GM23338 (cell line): ENCODE results near the gene SHC4.

ENCODE experiments used
- CREB1 ChIP-seq: fragments of 250-450 bp; sonication (Bioruptor Pico); IDR thresholded peaks from 2 replicates; pipeline ENCODE4 v1.5.0; 2020; ENCODE audit warnings: low read depth, mild to moderate bottlenecking, moderate library complexity
- EZH2 ChIP-seq: fragments of 200-600 bp; sonication (generic); IDR thresholded peaks from one replicate; pipeline ENCODE4 v1.8.0; 2017; ENCODE audit warnings: antibody characterized with exemption, mild to moderate bottlenecking, low read depth; ENCODE audit not compliant: unreplicated experiment
- EZH2phosphoT487 ChIP-seq: fragments of 200-600 bp; sonication (generic); IDR thresholded peaks from one replicate; pipeline ENCODE4 v1.8.1; 2018; ENCODE audit warnings: antibody characterized with exemption; ENCODE audit not compliant: unreplicated experiment
- JUNB ChIP-seq: IDR thresholded peaks from one replicate; pipeline ENCODE4 v1.6.1; 2016; ENCODE audit warnings: antibody characterized with exemption; ENCODE audit not compliant: unreplicated experiment
- NANOG ChIP-seq: IDR thresholded peaks from 2 replicates; pipeline ENCODE4 v1.6.1; 2016; ENCODE audit warnings: antibody characterized with exemption, borderline replicate concordance
- POLR2AphosphoS5 ChIP-seq: IDR thresholded peaks from 2 replicates; pipeline ENCODE4 v1.6.1; 2016; ENCODE audit warnings: antibody characterized with exemption, low read depth
- STAT1 ChIP-seq: IDR thresholded peaks from one replicate; pipeline ENCODE4 v1.6.1; 2016; ENCODE audit warnings: antibody characterized with exemption; ENCODE audit not compliant: unreplicated experiment
- TF ChIP-seq, protein P1 (sequence below), 2 experiments: fragments of 200-600 bp in 1 of 2; sonication (generic) in 1 of 2; conservative IDR thresholded peaks; 2 replicates each; pipeline versions ENCODE4 v1.5.1 to v1.6.1; 2016 to 2017; ENCODE audit warnings: antibody characterized with exemption in 2 of 2, low read depth in 2 of 2, mild to moderate bottlenecking in 2 of 2, moderate library complexity in 1 of 2
- TF ChIP-seq, protein P2 (sequence below): IDR thresholded peaks from one replicate; pipeline ENCODE4 v1.6.1; 2018; ENCODE audit warnings: antibody characterized with exemption; ENCODE audit not compliant: unreplicated experiment
- TF ChIP-seq, protein P3 (sequence below): fragments of 250-450 bp; sonication (Bioruptor Pico); IDR thresholded peaks from 2 replicates; pipeline ENCODE4 v1.5.0; 2020; ENCODE audit warnings: mild to moderate bottlenecking, moderate library complexity

DNA sequence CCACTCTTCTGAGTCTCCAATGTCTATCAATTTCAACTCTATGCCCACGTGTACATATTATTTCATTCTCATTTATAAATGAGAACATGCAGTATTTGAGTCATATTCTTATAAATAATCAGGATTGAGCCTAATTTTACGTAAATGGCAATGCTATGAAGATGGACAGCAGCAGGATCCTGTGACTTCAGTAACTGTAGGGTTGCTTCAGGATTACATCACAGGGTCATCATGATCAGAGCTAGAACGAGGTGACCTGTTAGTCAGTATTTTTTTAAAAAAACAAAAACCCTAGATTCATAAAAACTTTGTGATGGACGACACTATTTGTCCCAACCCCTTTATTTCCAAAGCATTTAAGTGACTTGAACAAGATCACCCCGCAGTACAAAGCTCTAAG lies 21.8 kb downstream of the SHC4 start:
- TF ChIP-seq NANOG (no peak), POLR2AphosphoS5 (no peak), JUNB (no peak), EZH2 (no peak), CREB1 (CRISPR knock-in tag) (no peak), STAT1 (no peak), EZH2phosphoT487 (no peak)
- TF ChIP-seq, protein P1, sequence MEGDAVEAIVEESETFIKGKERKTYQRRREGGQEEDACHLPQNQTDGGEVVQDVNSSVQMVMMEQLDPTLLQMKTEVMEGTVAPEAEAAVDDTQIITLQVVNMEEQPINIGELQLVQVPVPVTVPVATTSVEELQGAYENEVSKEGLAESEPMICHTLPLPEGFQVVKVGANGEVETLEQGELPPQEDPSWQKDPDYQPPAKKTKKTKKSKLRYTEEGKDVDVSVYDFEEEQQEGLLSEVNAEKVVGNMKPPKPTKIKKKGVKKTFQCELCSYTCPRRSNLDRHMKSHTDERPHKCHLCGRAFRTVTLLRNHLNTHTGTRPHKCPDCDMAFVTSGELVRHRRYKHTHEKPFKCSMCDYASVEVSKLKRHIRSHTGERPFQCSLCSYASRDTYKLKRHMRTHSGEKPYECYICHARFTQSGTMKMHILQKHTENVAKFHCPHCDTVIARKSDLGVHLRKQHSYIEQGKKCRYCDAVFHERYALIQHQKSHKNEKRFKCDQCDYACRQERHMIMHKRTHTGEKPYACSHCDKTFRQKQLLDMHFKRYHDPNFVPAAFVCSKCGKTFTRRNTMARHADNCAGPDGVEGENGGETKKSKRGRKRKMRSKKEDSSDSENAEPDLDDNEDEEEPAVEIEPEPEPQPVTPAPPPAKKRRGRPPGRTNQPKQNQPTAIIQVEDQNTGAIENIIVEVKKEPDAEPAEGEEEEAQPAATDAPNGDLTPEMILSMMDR (conservative IDR thresholded peaks at IDR 0.05; ENCODE audit: low read depth in 2 of 2) = no peak
- TF ChIP-seq, protein P2, sequence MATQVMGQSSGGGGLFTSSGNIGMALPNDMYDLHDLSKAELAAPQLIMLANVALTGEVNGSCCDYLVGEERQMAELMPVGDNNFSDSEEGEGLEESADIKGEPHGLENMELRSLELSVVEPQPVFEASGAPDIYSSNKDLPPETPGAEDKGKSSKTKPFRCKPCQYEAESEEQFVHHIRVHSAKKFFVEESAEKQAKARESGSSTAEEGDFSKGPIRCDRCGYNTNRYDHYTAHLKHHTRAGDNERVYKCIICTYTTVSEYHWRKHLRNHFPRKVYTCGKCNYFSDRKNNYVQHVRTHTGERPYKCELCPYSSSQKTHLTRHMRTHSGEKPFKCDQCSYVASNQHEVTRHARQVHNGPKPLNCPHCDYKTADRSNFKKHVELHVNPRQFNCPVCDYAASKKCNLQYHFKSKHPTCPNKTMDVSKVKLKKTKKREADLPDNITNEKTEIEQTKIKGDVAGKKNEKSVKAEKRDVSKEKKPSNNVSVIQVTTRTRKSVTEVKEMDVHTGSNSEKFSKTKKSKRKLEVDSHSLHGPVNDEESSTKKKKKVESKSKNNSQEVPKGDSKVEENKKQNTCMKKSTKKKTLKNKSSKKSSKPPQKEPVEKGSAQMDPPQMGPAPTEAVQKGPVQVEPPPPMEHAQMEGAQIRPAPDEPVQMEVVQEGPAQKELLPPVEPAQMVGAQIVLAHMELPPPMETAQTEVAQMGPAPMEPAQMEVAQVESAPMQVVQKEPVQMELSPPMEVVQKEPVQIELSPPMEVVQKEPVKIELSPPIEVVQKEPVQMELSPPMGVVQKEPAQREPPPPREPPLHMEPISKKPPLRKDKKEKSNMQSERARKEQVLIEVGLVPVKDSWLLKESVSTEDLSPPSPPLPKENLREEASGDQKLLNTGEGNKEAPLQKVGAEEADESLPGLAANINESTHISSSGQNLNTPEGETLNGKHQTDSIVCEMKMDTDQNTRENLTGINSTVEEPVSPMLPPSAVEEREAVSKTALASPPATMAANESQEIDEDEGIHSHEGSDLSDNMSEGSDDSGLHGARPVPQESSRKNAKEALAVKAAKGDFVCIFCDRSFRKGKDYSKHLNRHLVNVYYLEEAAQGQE = no peak
- TF ChIP-seq, protein P3, sequence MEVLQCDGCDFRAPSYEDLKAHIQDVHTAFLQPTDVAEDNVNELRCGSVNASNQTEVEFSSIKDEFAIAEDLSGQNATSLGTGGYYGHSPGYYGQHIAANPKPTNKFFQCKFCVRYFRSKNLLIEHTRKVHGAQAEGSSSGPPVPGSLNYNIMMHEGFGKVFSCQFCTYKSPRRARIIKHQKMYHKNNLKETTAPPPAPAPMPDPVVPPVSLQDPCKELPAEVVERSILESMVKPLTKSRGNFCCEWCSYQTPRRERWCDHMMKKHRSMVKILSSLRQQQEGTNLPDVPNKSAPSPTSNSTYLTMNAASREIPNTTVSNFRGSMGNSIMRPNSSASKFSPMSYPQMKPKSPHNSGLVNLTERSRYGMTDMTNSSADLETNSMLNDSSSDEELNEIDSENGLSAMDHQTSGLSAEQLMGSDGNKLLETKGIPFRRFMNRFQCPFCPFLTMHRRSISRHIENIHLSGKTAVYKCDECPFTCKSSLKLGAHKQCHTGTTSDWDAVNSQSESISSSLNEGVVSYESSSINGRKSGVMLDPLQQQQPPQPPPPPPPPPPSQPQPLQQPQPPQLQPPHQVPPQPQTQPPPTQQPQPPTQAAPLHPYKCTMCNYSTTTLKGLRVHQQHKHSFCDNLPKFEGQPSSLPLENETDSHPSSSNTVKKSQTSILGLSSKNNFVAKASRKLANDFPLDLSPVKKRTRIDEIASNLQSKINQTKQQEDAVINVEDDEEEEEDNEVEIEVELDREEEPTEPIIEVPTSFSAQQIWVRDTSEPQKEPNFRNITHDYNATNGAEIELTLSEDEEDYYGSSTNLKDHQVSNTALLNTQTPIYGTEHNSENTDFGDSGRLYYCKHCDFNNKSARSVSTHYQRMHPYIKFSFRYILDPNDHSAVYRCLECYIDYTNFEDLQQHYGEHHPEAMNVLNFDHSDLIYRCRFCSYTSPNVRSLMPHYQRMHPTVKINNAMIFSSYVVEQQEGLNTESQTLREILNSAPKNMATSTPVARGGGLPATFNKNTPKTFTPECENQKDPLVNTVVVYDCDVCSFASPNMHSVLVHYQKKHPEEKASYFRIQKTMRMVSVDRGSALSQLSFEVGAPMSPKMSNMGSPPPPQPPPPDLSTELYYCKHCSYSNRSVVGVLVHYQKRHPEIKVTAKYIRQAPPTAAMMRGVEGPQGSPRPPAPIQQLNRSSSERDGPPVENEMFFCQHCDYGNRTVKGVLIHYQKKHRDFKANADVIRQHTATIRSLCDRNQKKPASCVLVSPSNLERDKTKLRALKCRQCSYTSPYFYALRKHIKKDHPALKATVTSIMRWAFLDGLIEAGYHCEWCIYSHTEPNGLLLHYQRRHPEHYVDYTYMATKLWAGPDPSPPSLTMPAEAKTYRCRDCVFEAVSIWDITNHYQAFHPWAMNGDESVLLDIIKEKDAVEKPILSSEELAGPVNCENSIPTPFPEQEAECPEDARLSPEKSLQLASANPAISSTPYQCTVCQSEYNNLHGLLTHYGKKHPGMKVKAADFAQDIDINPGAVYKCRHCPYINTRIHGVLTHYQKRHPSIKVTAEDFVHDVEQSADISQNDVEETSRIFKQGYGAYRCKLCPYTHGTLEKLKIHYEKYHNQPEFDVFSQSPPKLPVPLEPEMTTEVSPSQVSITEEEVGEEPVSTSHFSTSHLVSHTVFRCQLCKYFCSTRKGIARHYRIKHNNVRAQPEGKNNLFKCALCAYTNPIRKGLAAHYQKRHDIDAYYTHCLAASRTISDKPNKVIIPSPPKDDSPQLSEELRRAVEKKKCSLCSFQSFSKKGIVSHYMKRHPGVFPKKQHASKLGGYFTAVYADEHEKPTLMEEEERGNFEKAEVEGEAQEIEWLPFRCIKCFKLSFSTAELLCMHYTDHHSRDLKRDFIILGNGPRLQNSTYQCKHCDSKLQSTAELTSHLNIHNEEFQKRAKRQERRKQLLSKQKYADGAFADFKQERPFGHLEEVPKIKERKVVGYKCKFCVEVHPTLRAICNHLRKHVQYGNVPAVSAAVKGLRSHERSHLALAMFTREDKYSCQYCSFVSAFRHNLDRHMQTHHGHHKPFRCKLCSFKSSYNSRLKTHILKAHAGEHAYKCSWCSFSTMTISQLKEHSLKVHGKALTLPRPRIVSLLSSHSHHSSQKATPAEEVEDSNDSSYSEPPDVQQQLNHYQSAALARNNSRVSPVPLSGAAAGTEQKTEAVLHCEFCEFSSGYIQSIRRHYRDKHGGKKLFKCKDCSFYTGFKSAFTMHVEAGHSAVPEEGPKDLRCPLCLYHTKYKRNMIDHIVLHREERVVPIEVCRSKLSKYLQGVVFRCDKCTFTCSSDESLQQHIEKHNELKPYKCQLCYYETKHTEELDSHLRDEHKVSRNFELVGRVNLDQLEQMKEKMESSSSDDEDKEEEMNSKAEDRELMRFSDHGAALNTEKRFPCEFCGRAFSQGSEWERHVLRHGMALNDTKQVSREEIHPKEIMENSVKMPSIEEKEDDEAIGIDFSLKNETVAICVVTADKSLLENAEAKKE (CRISPR knock-in tag) = no peak
